Right hindlimb (tissue), 1 donor: ENCODE results near the gene HBP1.
"Not testable (repeated sequence)": the region's sequence is repeated elsewhere in the genome, so short reads cannot be mapped to it uniquely, and the experiment has no call there.

Experiments used
- DNase-seq: peaks from one replicate; pipeline ENCODE4 v3.0.0-alpha.2; 2018

HBP1 gene

GRCh38 chr7:107230334-107230733 is 61.5 kb downstream of the HBP1 start:
- DNase-seq = no peak

DNA sequence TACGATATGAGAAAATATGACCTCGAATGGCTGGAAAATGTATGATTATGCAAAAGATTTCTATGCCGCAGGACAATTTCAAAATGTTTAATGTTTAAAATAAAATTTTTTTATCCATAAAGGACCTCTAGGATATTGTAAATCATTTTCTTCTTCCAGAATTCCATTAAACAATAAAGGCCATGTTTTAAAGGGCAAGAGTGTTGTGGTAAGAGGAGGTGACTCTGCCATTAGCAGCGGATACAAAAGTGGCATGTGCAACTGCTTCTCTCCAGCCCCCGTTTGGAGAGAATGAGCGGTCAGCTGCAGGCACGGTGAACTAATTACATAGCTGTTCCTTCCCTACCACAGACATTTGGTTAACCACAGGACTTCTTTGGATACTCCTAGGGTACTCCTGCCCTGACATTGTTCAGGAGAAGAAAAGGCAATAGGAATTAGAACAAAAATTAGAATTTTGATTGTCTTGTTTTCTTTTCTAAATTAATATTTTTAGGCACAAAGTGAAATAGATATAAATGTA is 63.8 kb downstream of the HBP1 start:
- DNase-seq = no peak

DNA sequence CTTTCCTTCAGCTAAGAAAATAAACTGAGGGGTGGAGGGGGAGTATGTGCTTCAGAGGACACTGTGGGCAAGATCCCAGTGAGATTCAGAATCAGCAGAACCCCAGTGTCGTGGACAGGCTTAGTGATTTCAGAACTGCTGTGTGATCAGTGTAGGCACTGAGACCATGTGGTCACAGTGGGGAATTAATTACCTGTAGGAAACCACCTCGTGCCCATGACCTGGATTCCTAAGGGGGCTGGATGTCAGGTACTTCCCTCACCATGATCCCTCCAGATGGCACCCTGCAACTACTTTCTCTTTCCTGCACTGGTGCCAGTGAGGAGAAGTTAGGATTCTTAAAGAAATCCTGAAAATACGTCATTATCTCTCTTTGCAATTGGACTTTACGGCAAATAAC is 64.4 kb downstream of the HBP1 start:
- no peak for DNase-seq

- no peak for DNase-seq
Measured at GRCh38 chr7:107233981-107234380, 65.2 kb downstream of the HBP1 start.

- no peak for DNase-seq
Measured at GRCh38 chr7:107234436-107234835, 65.6 kb downstream of the HBP1 start.

GRCh38 chr7:107236862-107237261 is 68.1 kb downstream of the HBP1 start:
- DNase-seq = no peak

- no peak for DNase-seq
Measured at GRCh38 chr7:107237451-107237850, 68.6 kb downstream of the HBP1 start.

GRCh38 chr7:107242267-107242666 is 73.5 kb downstream of the HBP1 start:
- DNase-seq = no peak

DNA sequence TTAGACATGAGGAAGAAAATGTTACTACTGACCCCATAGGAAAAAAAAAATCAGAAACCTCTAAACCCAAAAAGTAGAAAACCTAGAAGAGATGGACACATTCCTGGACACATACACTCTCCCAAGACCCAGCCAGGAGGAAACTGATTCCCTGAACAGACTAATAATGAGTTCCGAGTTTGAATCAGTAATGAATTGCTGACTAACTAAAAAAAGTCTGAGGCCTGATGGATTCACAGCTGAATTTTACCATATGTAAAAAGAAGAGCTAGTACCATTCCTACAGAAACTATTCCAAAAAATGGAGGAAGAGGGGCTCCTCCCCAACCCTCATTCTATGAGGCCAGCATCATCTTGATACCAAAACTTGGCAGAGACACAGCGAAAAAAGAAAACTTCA is 75.8 kb downstream of the HBP1 start:
- no peak for DNase-seq

DNA sequence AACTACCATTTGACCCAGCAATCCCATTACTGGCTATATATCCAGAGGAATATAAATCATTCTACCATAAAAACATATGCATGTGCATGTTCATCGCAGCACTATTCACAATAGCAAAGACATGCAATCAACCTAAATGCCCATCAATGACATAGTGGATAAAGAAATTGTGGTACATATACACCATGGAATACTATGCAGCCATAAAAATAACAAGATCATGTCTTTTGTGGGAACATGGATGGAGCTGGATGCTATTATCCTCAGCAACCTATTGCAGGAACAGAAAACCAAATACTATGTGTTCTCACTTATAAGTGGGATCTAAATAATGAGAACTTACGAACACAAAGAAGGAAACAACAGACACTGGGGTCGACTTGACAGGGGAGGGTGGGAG is 78.0 kb downstream of the HBP1 start:
- not testable (repeated sequence) for DNase-seq

GRCh38 chr7:107248551-107249316 is 79.9 kb downstream of the HBP1 start:
- DNase-seq = no peak

DNA sequence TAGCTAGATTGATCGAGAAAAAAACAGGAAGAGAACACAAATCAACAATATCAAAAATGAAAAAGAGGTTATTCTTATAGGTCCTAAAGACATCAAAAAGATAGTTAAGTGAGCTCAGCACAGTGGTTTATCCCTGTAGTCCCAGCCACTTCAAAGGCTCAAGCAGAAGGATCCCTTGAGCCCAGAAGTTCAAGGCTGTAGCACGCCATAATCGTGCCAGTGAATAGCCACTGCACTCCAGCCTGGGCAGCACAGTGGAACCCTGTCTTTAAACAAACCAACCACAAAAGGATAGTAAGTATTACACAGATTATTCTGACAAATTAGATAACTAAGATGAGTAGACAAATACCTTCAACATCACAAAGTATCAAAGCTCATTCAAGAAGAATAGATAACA is 83.2 kb downstream of the HBP1 start:
- no peak for DNase-seq
